Measurements from ENCODE around the gene PTK6.

The PTK6 gene

GRCh38 chr20:63544958-63545516 lies 7.9 kb upstream of the PTK6 start:
- no peak for DNase-seq (ENCODE audit: low spot score)

DNA sequence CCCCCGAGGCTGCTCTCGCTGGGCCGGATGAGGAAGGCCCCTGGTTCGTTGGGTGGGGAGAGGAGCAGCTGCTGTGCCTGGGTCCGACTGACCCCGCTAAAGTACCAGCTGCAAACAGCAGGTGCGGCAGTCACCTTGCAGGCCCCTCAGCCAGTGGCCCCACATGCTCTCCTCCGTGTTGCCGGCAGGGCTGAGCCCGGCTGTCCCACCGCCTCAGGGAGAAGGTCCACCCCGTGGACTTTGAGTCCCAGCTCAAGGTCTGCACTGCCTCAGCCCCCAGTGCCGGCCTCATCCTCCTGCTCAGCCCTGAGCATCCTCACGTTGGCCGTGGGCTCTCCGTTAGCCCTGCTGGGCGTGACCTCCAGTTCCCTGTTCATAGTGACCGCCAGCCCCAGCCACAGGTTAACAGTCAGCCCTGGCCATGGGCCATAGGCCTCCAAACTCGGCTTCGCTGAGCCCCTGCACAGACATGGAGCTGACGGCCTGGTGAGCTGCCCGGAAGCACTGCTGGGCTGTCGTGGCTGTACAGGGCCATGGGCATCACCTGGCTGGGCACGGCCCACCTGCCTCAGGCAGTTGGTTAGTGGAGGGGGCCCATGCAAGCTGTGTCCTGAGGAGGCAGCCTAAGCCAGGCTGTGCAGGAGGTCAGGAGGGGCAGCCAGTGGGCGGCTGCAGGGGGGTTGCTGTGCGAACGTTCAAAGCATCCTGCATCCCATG lies 7.2 kb upstream of the PTK6 start:
- no peak for DNase-seq (ENCODE audit: low spot score)

DNA sequence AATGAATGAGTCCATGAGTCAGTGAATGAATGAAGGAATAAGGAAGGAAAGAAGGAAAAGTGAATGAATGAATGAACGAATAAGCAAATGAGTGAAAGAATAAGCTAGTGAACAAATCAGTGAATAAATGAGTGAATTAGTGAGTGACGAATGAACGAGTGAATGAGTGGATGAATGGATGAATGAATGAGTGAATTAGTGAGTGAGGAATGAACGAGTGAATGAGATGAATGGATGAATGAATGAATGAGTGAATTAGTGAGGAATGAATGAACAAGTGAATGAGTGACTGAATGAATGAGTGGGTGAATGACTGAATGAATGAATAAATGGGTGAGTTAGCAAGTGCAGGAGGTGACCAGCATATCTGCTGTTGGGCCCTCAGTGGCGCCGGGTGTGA lies 6.6 kb upstream of the PTK6 start:
- DNase-seq (ENCODE audit: low spot score), result no peak

GRCh38 chr20:63543131-63543530 lies 6.0 kb upstream of the PTK6 start:
- no peak for DNase-seq (ENCODE audit: low spot score)

GRCh38 chr20:63542696-63543095 lies 5.5 kb upstream of the PTK6 start:
- DNase-seq (ENCODE audit: low spot score), result no peak

- no peak for DNase-seq (ENCODE audit: low spot score)
Measured at GRCh38 chr20:63542031-63542559, 4.9 kb upstream of the PTK6 start.

GRCh38 chr20:63541371-63541770 lies 4.2 kb upstream of the PTK6 start:
- DNase-seq (ENCODE audit: low spot score), result no peak

DNA sequence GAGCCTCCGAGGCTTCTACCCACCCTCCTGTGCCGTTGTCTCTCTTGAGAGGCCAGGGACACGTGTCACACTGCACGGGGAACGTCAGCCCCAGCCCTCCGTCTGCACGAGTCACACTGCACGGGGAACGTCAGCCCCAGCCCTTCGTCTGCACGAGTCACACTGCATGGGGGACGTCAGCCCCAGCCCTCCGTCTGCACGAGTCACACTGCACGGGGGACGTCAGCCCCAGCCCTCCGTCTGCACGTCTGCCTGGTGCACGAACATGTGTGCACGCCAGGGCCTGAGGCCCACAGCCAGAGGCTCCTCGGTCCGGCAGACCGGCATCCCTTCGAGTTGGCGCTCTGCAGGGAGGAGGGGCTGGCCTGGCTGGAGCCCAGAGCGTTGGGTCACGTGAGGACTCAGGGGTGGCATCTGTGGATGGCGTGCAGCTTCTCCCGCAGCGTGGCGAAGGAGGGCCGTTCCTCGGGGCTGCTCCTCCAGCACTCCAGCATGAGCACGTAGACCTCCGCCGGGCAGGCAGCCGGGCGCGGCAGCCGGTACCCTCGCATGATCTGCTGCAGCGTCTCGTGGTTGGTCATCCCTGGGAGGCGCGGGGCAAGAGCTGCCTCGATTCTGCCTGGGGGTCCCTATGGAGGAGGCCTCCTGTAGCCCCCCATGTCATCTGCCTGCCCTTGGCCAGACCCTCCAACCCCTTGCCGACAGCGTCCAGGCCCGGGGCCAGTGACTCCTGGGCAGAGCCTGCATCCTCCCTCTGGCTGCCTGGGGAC lies 3.4 kb upstream of the PTK6 start:
- peak; percentile 72 for DNase-seq (ENCODE audit: low spot score)

DNA sequence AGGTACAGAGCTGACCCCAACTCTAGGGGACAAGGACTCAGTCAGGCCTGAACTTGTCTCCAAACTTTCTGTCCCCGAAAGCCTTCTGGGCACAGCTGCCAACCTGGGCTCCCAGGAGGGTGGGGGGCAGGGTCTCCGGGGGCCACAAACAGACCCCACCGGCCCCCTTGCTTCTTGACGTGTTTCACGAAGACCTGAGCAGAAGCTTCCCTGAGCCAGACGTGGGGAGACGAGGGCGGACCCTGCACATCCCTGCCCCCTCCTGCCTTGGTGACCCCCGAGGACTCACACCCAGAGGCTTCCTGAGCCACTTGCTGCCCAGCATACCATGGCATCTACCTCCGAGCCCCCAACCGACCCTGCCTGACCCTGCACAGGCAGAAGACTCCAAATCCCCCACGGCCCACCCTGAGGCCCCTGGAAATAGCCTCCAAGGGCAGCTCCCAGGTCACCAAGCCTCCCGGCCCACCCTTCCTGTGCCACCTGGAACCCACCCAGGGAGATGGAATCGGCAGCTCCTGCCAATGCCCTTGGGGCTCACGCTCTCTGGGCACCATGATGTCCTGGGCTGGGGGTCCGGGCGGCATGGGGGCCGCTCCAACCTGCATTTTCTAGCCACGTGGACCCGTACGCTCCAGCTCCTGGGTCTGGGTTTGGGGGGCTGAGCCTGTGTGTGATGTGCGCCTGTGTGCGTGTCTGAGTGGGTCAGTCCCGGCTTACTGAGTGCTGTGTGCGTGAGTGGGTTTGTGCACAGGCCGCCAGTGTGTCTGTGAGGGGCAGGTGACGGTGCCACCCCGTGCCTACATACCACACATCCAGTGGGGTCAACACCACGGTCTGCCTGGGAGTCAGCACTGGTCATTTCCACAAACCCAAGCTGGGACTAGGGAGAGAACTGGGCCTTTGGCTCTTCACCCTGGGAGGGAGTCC lies 2.5 kb upstream of the PTK6 start:
- no peak for DNase-seq (ENCODE audit: low spot score)

DNA sequence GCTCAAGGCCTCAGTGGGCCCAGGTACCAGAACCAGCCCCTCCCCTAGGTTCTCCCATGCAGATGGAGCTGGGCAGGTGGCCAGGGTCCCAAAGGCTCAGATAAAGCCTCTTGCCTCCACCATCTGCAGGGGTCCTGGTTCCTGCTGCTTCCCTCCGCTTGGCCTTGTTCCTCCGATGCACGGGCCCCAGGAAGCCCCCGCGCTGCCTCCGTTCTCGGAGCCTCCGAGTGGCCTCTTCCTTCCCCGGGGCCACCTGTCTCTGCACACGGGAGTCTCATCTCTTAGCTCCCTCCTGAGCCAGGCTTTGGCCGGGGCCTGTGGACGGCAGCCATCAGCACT lies 1.9 kb upstream of the PTK6 start:
- no peak for DNase-seq (ENCODE audit: low spot score)

DNA sequence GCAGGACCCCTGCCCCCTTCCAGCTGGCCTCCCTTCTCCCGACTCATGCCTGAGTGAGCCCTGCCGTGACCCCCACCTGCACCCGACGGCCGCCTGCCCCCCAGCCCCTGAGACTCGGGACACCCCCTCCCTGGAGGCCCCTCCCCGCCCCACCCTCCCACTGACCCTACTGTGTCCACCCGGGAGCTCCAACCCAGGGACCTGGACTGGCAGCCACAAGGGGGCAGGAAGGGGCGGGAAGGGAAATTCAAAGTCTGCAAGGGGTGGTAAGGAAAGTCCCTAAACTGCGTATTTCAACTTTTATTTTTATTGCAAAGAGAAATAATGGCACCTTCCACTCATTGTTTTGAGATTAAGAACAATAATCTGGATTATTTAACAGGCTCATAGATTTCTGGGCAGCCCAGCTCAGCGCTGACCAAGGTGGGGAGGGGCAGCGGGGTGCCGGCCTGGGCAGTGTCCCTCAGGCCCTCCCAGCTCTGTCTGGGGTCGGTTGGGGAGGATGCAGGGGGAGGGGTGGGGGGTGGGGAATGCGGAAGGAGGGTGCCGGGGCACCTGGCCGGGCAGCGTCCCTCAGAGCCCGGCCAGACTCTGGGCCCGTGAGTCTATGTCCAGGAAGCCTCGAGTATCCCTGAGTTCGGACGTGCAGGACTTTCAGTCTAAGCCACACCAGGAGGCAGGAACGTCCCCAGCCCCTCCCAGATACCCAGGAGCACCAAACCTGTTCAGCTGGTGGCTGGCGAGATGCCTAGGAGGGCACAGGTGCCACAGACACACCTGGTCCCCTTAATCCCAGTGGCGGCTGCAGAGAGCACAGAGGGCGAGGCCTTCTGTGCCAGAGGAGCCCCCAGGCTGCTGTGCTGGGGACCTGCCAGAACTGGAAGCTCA lies 1.3 kb upstream of the PTK6 start:
- no peak for DNase-seq (ENCODE audit: low spot score)

- DNase-seq (ENCODE audit: low spot score), result peak; percentile 86
Measured at GRCh38 chr20:63537525-63538203, 488 bp upstream of the PTK6 start.

DNA sequence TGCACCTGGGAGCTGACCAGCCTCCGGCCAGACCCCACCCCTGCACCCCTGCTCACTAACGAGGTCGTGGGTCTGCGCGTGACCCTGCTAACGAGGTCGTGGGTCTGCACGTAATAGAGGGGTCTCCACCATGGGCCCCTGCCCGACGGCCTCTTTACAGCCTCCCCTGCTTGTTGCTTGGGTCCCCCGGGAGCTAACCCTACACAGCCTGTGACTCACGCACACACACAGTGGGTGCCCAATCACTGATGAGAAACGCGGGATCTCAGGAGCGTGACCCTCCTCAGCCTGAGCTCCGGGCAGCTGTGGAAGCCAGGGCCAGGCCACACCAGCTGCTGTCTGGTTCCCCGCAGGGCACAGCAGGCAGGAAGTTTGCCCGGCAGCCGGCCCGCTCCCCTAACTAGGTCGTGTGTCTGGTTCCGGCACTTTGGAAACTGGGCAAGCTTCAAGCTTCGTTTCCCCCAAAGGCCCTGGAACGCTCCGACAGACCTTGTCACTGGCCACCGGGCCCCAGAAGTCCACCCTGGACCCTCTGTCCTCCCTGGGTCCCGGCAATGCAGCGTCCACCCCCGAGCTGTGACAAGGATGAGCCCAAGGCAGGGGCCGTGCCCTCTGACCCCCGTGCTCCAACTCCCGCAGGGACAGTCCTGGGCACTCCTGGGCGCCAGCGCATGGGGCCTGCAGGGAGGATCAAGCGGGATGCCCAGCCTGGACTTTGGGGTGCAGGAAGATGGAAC lies 767 bp downstream of the PTK6 start:
- DNase-seq (ENCODE audit: low spot score), result no peak

DNA sequence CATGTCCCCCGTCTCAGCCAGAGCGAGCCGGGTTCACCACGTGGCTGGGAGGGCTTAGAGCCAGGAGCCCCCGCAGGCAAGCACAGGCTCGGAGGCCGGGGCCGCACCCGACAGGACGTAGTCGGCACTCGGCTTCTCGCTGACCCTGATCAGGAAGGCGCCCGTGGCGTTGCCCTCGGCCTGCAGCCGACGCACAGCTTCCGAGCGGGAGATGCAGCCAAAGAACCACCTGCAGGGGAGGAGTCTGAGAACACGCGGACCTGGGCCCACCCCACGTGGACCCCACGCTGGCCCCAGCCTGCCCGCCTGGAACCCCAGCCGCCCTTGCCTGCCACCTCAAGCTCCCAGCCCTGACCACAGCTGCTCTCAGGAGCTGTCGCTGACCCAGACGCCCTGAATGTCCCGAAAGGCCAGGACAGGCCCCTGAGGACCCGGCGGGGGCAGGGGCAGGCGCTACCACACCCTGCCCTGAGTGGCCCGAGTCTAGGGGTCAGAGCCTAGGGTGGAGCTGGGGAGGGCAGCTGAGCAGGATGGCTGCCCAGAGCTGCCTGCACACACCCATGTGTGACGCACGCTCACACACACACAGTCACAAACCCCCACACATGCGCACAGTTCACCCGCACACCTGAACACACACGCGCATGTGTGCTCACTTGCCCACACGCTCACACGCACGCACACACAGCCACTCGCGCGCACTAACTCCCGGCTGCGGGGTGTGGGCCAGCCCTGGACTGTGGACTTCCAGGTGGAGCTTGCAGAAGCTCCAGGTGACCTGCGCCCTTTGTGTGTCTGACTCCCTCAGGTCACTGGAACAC lies 2.1 kb downstream of the PTK6 start:
- no peak for DNase-seq (ENCODE audit: low spot score)

- no peak for DNase-seq (ENCODE audit: low spot score)
Measured at GRCh38 chr20:63534427-63534830, 2.7 kb downstream of the PTK6 start.

DNA sequence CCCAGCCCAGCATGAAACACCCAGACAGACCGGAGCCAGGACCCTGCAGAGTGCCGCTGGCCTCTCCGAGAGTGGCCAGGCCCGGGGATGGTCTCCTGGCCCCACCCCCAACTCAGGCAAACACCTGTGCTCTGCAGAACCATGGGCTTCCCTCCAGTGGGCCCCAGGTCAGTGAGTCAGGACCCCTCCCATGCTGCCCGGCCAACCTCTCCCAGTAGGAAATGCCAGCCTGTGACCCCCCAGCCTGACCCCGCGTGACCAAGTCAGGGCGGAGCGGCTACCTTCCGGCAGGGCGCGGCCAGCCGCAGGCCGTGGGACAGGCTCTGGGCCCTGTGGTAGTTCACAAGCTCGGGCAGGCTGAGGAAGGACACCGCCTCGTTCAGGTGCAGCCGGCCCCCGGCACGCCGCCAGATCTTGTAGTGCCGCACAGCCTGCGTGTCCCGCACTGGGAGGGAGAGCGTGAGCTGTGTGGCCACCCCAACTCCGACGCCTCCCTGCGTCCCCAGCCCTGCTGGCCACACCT lies 3.2 kb downstream of the PTK6 start:
- DNase-seq (ENCODE audit: low spot score), result no peak

GRCh38 chr20:63533388-63533787 lies 3.8 kb downstream of the PTK6 start:
- no peak for DNase-seq (ENCODE audit: low spot score)

DNA sequence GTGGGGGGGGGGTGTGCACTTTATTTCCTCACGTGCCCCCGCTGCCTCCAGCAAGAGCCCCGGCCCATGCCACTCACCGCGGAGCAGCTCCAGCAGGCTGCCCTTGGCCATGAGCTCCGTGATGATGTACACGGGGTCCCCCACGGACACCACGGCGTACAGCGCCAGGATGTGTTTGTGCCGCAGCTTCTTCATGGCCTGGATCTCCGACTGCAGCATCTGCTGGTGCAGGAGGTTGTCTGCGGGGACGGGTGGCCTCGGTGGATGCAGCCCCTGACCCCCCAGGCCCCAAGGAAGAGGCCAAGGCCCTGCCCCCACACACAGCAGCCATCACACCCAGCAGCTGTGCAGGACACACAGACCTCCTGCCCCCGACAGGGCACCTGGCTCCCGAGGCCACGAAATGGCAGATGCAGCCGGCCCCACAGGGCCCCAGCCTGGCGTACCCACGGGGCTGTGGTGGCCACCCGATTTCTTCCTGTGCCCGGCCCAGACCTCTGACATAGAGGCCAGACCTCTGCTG lies 4.7 kb downstream of the PTK6 start:
- no peak for DNase-seq (ENCODE audit: low spot score)
